ENCODE measurements around the gene SNN.

DNA sequence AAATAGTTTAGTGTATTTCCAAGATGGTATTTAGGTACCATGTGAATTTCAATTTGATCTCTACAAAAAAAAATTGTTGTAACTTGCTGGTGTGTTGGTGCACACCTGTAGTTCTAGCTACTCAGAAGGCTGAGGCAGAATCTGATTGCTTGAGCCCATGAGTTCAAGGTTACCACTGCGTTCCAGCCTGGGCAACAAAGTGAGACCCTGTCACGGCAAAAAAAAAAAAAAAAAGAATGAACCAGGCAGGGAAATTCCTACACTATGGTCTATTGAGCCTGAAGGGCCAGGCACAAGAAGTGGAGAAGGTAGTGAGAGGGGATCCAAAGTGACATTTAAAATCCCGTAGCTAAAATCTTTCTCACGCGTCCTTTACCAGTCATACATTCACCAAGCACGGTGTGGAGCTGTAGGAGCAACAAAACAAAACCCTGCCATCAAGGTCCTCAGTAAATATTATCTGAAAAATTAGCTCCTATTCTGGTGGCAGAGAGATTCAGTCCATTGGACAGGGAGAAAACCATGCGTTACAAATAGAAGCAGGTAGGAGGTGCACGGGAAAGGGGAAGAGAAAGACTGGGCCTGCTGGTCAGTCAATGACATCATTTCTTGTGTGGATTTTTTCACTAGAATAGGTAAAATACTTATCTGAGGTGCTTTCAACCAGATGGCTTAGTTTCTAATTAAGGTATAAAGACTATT lies 47.1 kb downstream of the SNN start:
- no peak for TF ChIP-seq ZNF212 (CRISPR knock-in tag; IDR thresholded peaks at IDR 0.05)
- TF ChIP-seq ZNF134 (CRISPR knock-in tag; conservative IDR thresholded peaks at IDR 0.05): no peak
- TF ChIP-seq, protein P1, sequence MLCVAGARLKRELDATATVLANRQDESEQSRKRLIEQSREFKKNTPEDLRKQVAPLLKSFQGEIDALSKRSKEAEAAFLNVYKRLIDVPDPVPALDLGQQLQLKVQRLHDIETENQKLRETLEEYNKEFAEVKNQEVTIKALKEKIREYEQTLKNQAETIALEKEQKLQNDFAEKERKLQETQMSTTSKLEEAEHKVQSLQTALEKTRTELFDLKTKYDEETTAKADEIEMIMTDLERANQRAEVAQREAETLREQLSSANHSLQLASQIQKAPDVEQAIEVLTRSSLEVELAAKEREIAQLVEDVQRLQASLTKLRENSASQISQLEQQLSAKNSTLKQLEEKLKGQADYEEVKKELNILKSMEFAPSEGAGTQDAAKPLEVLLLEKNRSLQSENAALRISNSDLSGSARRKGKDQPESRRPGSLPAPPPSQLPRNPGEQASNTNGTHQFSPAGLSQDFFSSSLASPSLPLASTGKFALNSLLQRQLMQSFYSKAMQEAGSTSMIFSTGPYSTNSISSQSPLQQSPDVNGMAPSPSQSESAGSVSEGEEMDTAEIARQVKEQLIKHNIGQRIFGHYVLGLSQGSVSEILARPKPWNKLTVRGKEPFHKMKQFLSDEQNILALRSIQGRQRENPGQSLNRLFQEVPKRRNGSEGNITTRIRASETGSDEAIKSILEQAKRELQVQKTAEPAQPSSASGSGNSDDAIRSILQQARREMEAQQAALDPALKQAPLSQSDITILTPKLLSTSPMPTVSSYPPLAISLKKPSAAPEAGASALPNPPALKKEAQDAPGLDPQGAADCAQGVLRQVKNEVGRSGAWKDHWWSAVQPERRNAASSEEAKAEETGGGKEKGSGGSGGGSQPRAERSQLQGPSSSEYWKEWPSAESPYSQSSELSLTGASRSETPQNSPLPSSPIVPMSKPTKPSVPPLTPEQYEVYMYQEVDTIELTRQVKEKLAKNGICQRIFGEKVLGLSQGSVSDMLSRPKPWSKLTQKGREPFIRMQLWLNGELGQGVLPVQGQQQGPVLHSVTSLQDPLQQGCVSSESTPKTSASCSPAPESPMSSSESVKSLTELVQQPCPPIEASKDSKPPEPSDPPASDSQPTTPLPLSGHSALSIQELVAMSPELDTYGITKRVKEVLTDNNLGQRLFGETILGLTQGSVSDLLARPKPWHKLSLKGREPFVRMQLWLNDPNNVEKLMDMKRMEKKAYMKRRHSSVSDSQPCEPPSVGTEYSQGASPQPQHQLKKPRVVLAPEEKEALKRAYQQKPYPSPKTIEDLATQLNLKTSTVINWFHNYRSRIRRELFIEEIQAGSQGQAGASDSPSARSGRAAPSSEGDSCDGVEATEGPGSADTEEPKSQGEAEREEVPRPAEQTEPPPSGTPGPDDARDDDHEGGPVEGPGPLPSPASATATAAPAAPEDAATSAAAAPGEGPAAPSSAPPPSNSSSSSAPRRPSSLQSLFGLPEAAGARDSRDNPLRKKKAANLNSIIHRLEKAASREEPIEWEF (CRISPR knock-in tag; IDR thresholded peaks at IDR 0.05): no peak
- TF ChIP-seq, protein P2, sequence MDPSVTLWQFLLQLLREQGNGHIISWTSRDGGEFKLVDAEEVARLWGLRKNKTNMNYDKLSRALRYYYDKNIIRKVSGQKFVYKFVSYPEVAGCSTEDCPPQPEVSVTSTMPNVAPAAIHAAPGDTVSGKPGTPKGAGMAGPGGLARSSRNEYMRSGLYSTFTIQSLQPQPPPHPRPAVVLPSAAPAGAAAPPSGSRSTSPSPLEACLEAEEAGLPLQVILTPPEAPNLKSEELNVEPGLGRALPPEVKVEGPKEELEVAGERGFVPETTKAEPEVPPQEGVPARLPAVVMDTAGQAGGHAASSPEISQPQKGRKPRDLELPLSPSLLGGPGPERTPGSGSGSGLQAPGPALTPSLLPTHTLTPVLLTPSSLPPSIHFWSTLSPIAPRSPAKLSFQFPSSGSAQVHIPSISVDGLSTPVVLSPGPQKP (CRISPR knock-in tag; IDR thresholded peaks at IDR 0.05): no peak
- TF ChIP-seq, protein P3, sequence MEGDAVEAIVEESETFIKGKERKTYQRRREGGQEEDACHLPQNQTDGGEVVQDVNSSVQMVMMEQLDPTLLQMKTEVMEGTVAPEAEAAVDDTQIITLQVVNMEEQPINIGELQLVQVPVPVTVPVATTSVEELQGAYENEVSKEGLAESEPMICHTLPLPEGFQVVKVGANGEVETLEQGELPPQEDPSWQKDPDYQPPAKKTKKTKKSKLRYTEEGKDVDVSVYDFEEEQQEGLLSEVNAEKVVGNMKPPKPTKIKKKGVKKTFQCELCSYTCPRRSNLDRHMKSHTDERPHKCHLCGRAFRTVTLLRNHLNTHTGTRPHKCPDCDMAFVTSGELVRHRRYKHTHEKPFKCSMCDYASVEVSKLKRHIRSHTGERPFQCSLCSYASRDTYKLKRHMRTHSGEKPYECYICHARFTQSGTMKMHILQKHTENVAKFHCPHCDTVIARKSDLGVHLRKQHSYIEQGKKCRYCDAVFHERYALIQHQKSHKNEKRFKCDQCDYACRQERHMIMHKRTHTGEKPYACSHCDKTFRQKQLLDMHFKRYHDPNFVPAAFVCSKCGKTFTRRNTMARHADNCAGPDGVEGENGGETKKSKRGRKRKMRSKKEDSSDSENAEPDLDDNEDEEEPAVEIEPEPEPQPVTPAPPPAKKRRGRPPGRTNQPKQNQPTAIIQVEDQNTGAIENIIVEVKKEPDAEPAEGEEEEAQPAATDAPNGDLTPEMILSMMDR (IDR thresholded peaks at IDR 0.05 in 2 of 3, conservative IDR thresholded peaks at IDR 0.05 in 1 of 3; ENCODE audit: insufficient read depth in 2 of 3, low read depth in 1 of 3, low read length in 3 of 3): no peak
- no peak for TF ChIP-seq POLR2A (conservative IDR thresholded peaks at IDR 0.05)
- no peak for TF ChIP-seq NCOR1 (IDR thresholded peaks at IDR 0.05)
- TF ChIP-seq, protein P4, sequence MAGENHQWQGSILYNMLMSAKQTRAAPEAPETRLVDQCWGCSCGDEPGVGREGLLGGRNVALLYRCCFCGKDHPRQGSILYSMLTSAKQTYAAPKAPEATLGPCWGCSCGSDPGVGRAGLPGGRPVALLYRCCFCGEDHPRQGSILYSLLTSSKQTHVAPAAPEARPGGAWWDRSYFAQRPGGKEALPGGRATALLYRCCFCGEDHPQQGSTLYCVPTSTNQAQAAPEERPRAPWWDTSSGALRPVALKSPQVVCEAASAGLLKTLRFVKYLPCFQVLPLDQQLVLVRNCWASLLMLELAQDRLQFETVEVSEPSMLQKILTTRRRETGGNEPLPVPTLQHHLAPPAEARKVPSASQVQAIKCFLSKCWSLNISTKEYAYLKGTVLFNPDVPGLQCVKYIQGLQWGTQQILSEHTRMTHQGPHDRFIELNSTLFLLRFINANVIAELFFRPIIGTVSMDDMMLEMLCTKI (IDR thresholded peaks at IDR 0.05; ENCODE audit: partially characterized antibody): no peak
- TF ChIP-seq YY1 (IDR thresholded peaks at IDR 0.05; ENCODE audit: borderline replicate concordance in 1 of 3, control insufficient read depth in 1 of 3, extremely low read depth in 1 of 3, insufficient read depth in 3 of 3, insufficient read length in 1 of 3, insufficient replicate concordance in 2 of 3, low read depth in 1 of 3, low read length in 2 of 3): no peak
- no peak for TF ChIP-seq NFRKB (IDR thresholded peaks at IDR 0.05; ENCODE audit: low read depth)
- TF ChIP-seq, protein P5, sequence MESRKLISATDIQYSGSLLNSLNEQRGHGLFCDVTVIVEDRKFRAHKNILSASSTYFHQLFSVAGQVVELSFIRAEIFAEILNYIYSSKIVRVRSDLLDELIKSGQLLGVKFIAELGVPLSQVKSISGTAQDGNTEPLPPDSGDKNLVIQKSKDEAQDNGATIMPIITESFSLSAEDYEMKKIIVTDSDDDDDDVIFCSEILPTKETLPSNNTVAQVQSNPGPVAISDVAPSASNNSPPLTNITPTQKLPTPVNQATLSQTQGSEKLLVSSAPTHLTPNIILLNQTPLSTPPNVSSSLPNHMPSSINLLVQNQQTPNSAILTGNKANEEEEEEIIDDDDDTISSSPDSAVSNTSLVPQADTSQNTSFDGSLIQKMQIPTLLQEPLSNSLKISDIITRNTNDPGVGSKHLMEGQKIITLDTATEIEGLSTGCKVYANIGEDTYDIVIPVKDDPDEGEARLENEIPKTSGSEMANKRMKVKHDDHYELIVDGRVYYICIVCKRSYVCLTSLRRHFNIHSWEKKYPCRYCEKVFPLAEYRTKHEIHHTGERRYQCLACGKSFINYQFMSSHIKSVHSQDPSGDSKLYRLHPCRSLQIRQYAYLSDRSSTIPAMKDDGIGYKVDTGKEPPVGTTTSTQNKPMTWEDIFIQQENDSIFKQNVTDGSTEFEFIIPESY (CRISPR knock-in tag; IDR thresholded peaks at IDR 0.05): no peak
- TF ChIP-seq, protein P6, sequence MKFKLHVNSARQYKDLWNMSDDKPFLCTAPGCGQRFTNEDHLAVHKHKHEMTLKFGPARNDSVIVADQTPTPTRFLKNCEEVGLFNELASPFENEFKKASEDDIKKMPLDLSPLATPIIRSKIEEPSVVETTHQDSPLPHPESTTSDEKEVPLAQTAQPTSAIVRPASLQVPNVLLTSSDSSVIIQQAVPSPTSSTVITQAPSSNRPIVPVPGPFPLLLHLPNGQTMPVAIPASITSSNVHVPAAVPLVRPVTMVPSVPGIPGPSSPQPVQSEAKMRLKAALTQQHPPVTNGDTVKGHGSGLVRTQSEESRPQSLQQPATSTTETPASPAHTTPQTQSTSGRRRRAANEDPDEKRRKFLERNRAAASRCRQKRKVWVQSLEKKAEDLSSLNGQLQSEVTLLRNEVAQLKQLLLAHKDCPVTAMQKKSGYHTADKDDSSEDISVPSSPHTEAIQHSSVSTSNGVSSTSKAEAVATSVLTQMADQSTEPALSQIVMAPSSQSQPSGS (CRISPR knock-in tag; IDR thresholded peaks at IDR 0.05): no peak
- TF ChIP-seq MAFK (IDR thresholded peaks at IDR 0.05; ENCODE audit: low read length): no peak
- TF ChIP-seq FOXJ3 (CRISPR knock-in tag; IDR thresholded peaks at IDR 0.05): no peak

Data from K562 (cell line).